Gastroesophageal sphincter (tissue), 4 donors: Measurements from ENCODE around the gene UGT1A10. TPM values are rescaled to one million over a fixed set of nuclear protein-coding genes. Genes with fewer than 3 reads are reported as not detected.
"Not testable (repeated sequence)": the region's sequence is repeated elsewhere in the genome, so short reads cannot be mapped to it uniquely, and the experiment has no call there.

ENCODE experiments used
- ATAC-seq: fragments of 150-250 bp; one replicate; pipeline ENCODE4 v1.9.1; 2016; ENCODE audit warnings: mild to moderate bottlenecking, moderate library complexity
- H3K27ac ChIP-seq, 4 donors: fragments of 200-600 bp; sonication (generic) in 3 of 4; 1 replicate in 3 of 4; 2 replicates in 1 of 4; pipeline ENCODE4 v1.5.1; 2016 to 2019
- H3K27me3 ChIP-seq: fragments of 200-600 bp; sonication (generic); one replicate; pipeline ENCODE4 v1.5.1; 2019
- H3K36me3 ChIP-seq, 2 donors: fragments of 200-600 bp; sonication (generic); one replicate each; pipeline ENCODE4 v1.5.1; 2019; ENCODE audit warnings: control low read depth in 1 of 2
- H3K4me1 ChIP-seq, 3 donors: fragments of 200-600 bp; sonication (generic); 1 replicate in 2 of 3; 2 replicates in 1 of 3; pipeline ENCODE4 v1.5.1; 2016 to 2019; ENCODE audit warnings: control low read depth in 2 of 3
- H3K4me3 ChIP-seq, 2 donors: fragments of 200-600 bp; sonication (generic); one replicate each; pipeline ENCODE4 v1.5.1; 2019; ENCODE audit warnings: mild to moderate bottlenecking in 1 of 2, moderate library complexity in 1 of 2
- H3K9me3 ChIP-seq, 3 donors: fragments of 200-600 bp; sonication (generic); one replicate each; pipeline ENCODE4 v1.5.1; 2017 to 2019; ENCODE audit warnings: control low read depth in 2 of 3
- EP300 ChIP-seq: sonication (generic); formaldehyde crosslinking; IDR thresholded peaks from one replicate; pipeline ENCODE4 v1.6.1; 2017; ENCODE audit warnings: antibody characterized with exemption, mild to moderate bottlenecking
- POLR2A ChIP-seq, 2 donors: fragments of 450-650 bp; IDR thresholded peaks; one replicate each; pipeline ENCODE4 v1.6.1; 2017; ENCODE audit warnings: antibody characterized with exemption in 2 of 2, mild to moderate bottlenecking in 2 of 2, moderate library complexity in 1 of 2
- POLR2AphosphoS5 ChIP-seq: sonication (generic); formaldehyde crosslinking; IDR thresholded peaks from one replicate; pipeline ENCODE4 v1.6.1; 2017; ENCODE audit warnings: antibody characterized with exemption
- WGBS, 2 donors: methylation state at CpG; one replicate each; pipeline ENCODE4 v1.1.5; 2018; ENCODE audit warnings: low coverage in 1 of 2; 5-methylcytosine and 5-hydroxymethylcytosine counted together
- total RNA-seq, 4 donors: library from RNA; depleted of rRNA; stranded (reverse); fragments of >200 nt; gene quantifications; one replicate each; pipeline ENCODE4 v1.1.0, GENCODE V29; 2016
- TF ChIP-seq, protein P1 (sequence below), 4 experiments: fragments of 200-600 bp in 2 of 4; fragments of 450-650 bp in 2 of 4; sonication (generic) in 1 of 4; IDR thresholded peaks; one replicate each; pipeline ENCODE4 v1.5.1; 2017 to 2019; ENCODE audit warnings: antibody characterized with exemption in 4 of 4, mild to moderate bottlenecking in 2 of 4, moderate library complexity in 2 of 4

UGT1A10 gene
- total RNA-seq, 4 donors from 2014 or later: 0.16 to 1.0 TPM; not detected in 2

DNA sequence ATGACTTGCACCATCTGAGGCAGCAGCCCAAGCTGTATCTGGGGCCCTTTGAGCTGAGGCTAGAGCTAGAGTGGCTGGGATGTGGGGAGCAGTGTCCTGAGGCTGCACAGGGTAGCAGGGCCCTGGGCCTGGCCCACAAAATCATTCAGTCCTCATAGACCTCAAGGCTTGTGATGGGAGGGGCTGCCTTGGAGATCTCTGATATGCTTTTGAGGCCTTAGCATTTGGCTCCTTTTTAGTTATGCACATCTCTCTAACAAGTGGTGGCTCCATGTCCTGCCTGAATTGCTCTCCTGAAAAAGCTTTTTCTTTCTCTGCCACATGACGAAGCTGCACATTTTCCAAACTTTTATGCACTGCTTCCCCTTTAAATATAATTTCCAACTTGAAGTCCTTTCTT, 30.6 kb upstream of the UGT1A10 start:
- WGBS, 2 donors: 67 to 86% methylated on average over 1 of the region's 1 CpG
- no peak for ATAC-seq
- no peaks in the 10 kb centered on the region for H3K36me3 ChIP-seq

DNA sequence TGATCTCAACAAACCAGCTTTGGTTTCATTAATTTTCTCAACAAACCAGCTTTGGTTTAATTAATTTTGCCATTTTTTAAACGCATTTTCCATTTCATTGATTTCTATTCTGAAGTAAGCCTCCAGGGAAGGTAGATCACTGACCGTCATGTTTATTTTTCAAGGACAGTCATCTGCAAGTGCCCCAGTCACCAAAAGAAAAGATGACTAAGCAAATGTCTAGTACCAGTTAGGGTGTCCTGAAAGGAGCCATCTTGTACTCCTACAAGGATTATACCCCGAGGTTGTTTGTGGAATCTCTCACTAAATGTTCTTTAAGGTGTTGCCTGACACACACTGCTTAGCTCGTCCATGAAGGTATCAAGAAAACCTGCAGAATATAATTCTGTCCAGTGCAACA, 25.0 kb upstream of the UGT1A10 start:
- no peaks in the 10 kb centered on the region for H3K36me3 ChIP-seq
- H3K9me3 ChIP-seq: peaks cover 0 to 34% (median 0%) of the 10 kb centered on the region in 3 donors
- ATAC-seq: no peak
- no peak overlapping the region for H3K27ac ChIP-seq
- no peaks in the 10 kb centered on the region for H3K27me3 ChIP-seq
- H3K4me1 ChIP-seq: no peaks in the 10 kb centered on the region
- 57 to 80% methylated on average over 4 of the region's 4 CpGs for WGBS, 2 donors
- TF ChIP-seq POLR2AphosphoS5 (no peak), POLR2A (IDR thresholded peaks at IDR 0.05) (no peak), EP300 (no peak)
- TF ChIP-seq, protein P1, sequence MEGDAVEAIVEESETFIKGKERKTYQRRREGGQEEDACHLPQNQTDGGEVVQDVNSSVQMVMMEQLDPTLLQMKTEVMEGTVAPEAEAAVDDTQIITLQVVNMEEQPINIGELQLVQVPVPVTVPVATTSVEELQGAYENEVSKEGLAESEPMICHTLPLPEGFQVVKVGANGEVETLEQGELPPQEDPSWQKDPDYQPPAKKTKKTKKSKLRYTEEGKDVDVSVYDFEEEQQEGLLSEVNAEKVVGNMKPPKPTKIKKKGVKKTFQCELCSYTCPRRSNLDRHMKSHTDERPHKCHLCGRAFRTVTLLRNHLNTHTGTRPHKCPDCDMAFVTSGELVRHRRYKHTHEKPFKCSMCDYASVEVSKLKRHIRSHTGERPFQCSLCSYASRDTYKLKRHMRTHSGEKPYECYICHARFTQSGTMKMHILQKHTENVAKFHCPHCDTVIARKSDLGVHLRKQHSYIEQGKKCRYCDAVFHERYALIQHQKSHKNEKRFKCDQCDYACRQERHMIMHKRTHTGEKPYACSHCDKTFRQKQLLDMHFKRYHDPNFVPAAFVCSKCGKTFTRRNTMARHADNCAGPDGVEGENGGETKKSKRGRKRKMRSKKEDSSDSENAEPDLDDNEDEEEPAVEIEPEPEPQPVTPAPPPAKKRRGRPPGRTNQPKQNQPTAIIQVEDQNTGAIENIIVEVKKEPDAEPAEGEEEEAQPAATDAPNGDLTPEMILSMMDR (IDR thresholded peaks at IDR 0.05): no peak
- H3K4me3 ChIP-seq: no peak overlapping the region

More for the DNA sequence above, 30.6 kb upstream of the UGT1A10 start:
- no peak for TF ChIP-seq EP300
- TF ChIP-seq POLR2A (IDR thresholded peaks at IDR 0.05): no peak
- TF ChIP-seq POLR2AphosphoS5: no peak
- TF ChIP-seq, protein P1 (IDR thresholded peaks at IDR 0.05): no peak
- no peaks in the 10 kb centered on the region for H3K4me1 ChIP-seq
- H3K4me3 ChIP-seq: no peak overlapping the region
- no peaks in the 10 kb centered on the region for H3K9me3 ChIP-seq
- H3K27me3 ChIP-seq: no peaks in the 10 kb centered on the region
- H3K27ac ChIP-seq: no peak overlapping the region

DNA sequence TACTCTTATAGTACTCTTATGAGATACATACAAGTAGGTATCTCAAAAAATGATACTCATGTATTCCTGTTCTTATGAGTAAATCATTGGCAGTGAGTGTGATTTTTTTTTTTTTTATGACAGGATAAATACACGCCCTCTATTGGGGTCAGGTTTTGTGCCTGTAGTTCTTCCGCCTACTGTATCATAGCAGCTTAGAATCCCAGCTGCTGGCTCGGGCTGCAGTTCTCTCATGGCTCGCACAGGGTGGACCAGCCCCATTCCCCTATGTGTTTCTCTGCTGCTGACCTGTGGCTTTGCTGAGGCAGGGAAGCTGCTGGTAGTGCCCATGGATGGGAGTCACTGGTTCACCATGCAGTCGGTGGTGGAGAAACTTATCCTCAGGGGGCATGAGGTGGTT, 18.8 kb upstream of the UGT1A10 start, which contains the start of gene UGT1A8:
Gene UGT1A8 (plus strand): TSS at position 158 of the 400 bp plus-strand sequence. CDS start 75 bp downstream, at position 233.
- H3K9me3 ChIP-seq: peaks cover 0 to 22% (median 0%) of the 10 kb centered on the region in 3 donors
- not testable (repeated sequence) for H3K27ac ChIP-seq, H3K36me3 ChIP-seq, H3K4me3 ChIP-seq, H3K4me1 ChIP-seq, H3K27me3 ChIP-seq, ATAC-seq
- WGBS, 2 donors: 40 to 87% methylated on average over 1 to 4 of the region's 5 CpGs

DNA sequence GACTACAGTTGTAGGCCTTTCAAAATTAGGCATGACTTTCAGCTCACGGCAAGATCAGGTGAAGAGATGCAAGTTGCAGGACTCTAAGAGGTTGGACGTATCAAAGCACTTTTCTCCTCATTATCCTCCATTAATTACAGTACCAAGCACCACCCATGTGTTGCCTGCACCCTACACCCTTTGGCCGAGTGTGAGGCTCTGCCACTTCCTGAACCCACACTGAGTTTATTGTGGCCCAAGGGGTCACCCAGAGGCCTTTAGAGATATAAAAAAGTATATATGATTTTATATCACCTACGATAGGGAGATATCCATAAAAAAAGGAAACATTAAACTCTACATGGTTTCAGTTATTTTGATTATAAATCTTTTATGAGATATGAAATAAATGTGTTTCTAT, 16.0 kb upstream of the UGT1A10 start:
- Histone ChIP-seq H3K4me1 (no peaks in the 10 kb centered on the region), H3K27ac (no peak overlapping the region), H3K4me3 (no peak overlapping the region), H3K36me3 (no peaks in the 10 kb centered on the region), H3K27me3 (no peaks in the 10 kb centered on the region), H3K9me3 (peaks cover 0 to 8% (median 0%) of the 10 kb centered on the region in 3 donors)
- TF ChIP-seq EP300 (no peak), POLR2A (IDR thresholded peaks at IDR 0.05) (no peak), POLR2AphosphoS5 (no peak)
- TF ChIP-seq, protein P1 (IDR thresholded peaks at IDR 0.05): no peak
- WGBS, 2 donors: 66 to 80% methylated on average over 3 to 4 of the region's 4 CpGs
- ATAC-seq: no peak

DNA sequence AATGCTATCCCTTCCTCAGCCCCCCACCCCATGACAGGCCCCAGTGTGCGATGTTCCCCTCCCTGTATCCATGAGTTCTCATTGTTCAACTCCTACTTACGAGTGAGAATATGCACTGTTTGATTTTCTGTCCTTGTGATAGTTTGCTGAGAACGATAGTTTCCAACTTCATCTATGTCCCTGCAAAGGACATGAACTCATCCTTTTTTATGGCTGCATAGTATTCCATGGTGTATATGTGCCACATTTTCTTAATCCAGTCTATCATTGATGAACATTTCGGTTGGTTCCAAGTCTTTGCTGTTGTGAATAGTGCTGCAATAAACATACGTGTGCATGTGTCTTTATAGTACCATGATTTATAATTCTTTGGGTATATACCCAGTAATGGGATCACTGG, 14.4 kb upstream of the UGT1A10 start:
- not testable (repeated sequence) for H3K4me3 ChIP-seq, H3K36me3 ChIP-seq, H3K4me1 ChIP-seq, H3K27me3 ChIP-seq, H3K9me3 ChIP-seq, H3K27ac ChIP-seq, ATAC-seq
- 83 to 96% methylated on average over 3 to 5 of the region's 5 CpGs for WGBS, 2 donors

DNA sequence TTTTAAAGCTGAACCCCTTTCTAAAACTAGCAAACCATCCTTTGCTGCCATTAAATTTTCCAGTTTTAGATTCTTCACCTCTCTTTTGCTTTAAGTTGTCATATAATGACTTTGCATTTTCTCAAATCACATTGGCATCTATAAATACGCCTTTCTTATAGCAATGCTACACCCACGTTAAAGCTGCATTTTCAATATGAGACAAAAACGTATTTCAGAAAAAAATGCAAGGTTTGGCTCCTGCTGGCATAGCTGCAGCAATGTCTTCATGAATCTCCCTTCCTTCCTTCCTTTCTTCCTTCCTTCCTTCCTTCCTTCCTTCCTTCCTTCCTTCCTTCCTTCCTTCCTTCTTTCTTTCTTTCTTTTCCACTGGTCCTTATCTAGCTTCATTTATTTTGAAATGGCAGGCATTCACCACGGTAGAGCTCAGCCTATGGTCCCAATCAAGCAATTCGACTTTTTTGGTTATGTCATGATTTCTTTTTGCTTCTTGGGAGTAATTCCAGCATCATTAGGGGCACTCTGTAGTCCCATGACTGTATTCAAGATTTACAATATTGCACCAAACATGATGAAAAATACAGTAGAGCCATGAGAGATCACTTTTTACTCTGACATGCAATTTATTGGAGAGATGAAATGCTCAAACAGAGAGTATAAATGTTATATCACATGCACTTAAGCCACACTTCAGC, 8.8 kb upstream of the UGT1A10 start:
- no peak overlapping the region for H3K4me3 ChIP-seq
- peaks cover 0 to 30% (median 0%) of the 10 kb centered on the region in 3 donors for H3K9me3 ChIP-seq
- H3K4me1 ChIP-seq: no peaks in the 10 kb centered on the region
- H3K27me3 ChIP-seq: no peaks in the 10 kb centered on the region
- H3K27ac ChIP-seq: no peak overlapping the region
- ATAC-seq: no peak
- 42 to 57% methylated on average over 5 of the region's 5 CpGs for WGBS, 2 donors
- no peaks in the 10 kb centered on the region for H3K36me3 ChIP-seq
- TF ChIP-seq EP300 (no peak), POLR2AphosphoS5 (no peak), POLR2A (IDR thresholded peaks at IDR 0.05) (no peak)
- TF ChIP-seq, protein P1 (IDR thresholded peaks at IDR 0.05): no peak
